GM23338 (cell line): ENCODE data around the gene RAN. TPM values are rescaled to one million over a fixed set of nuclear protein-coding genes. Genes with fewer than 3 reads are reported as not detected.
"Not testable (repeated sequence)": the region's sequence is repeated elsewhere in the genome, so short reads cannot be mapped to it uniquely, and the experiment has no call there.

Experiments used
- ATAC-seq: fragments of 200-7000 bp; cut with Tn5 transposase; 3 replicates; pipeline ENCODE4 v1.9.1; 2020
- DNase-seq: peaks from one replicate; pipeline ENCODE4 v3.0.0-alpha.2; 2015; ENCODE audit warnings: low spot score
- H2AFZ ChIP-seq: fragments of 200-600 bp; sonication (generic); 2 replicates; pipeline ENCODE4 v1.8.0; 2016; ENCODE audit warnings: antibody characterized with exemption, mild to moderate bottlenecking, moderate library complexity
- H3F3A ChIP-seq: fragments of 200-600 bp; sonication (generic); replicated peaks from 2 replicates; pipeline ENCODE4 v1.8.0; 2017; ENCODE audit warnings: antibody characterized with exemption, mixed run types, low read depth
- H3K27ac ChIP-seq: fragments of 200-600 bp; sonication (generic); 2 replicates; pipeline ENCODE4 v1.6.1; 2016; ENCODE audit warnings: low read depth
- H3K27me3 ChIP-seq: fragments of 200-600 bp; sonication (generic); 2 replicates; pipeline ENCODE4 v1.8.0; 2016; ENCODE audit warnings: mild to moderate bottlenecking, mixed run types, moderate library complexity; ENCODE audit not compliant: insufficient read depth
- H3K36me3 ChIP-seq: fragments of 200-600 bp; sonication (generic); 2 replicates; pipeline ENCODE4 v1.8.0; 2016; ENCODE audit warnings: mild to moderate bottlenecking; ENCODE audit not compliant: insufficient read depth
- H3K4me1 ChIP-seq: fragments of 200-600 bp; sonication (generic); 2 replicates; pipeline ENCODE4 v1.8.0; 2016; ENCODE audit warnings: mild to moderate bottlenecking, moderate library complexity; ENCODE audit not compliant: insufficient read depth
- H3K4me2 ChIP-seq: fragments of 200-600 bp; sonication (generic); 2 replicates; pipeline ENCODE4 v1.7.1; 2017; ENCODE audit warnings: mixed run types
- H3K4me3 ChIP-seq: fragments of 200-600 bp; sonication (generic); 2 replicates; pipeline ENCODE4 v1.6.1; 2016; ENCODE audit warnings: mixed run types
- H3K79me2 ChIP-seq: fragments of 200-600 bp; sonication (generic); replicated peaks from 2 replicates; pipeline ENCODE4 v1.8.0; 2017; ENCODE audit warnings: mild to moderate bottlenecking; ENCODE audit not compliant: insufficient read depth
- H3K9me2 ChIP-seq: fragments of 200-600 bp; sonication (generic); 2 replicates; pipeline ENCODE4 v1.8.0; 2017; ENCODE audit not compliant: insufficient read depth
- H4K20me1 ChIP-seq: fragments of 200-600 bp; sonication (generic); replicated peaks from 2 replicates; pipeline ENCODE4 v1.8.0; 2017; ENCODE audit warnings: mild to moderate bottlenecking; ENCODE audit not compliant: insufficient read depth
- H3K27ac Mint-ChIP-seq: 2 replicates; pipeline ENCODE4 v1.8.0; 2020; ENCODE audit warnings: inconsistent platforms, mild to moderate bottlenecking, moderate library complexity, mixed read lengths
- H3K27me3 Mint-ChIP-seq: 3 replicates; pipeline ENCODE4 v1.8.0; 2022; ENCODE audit warnings: low read depth, mild to moderate bottlenecking, moderate library complexity, mixed read lengths, inconsistent platforms; ENCODE audit not compliant: insufficient read depth, poor library complexity
- H3K36me3 Mint-ChIP-seq: 3 replicates; pipeline ENCODE4 v1.8.0; 2021; ENCODE audit warnings: low read depth, mild to moderate bottlenecking, inconsistent platforms, moderate library complexity, mixed read lengths
- H3K4me1 Mint-ChIP-seq: 3 replicates; pipeline ENCODE4 v1.8.0; 2020; ENCODE audit warnings: mild to moderate bottlenecking, inconsistent platforms, mixed read lengths
- H3K4me3 Mint-ChIP-seq: 3 replicates; pipeline ENCODE4 v1.8.0; 2021; ENCODE audit warnings: moderate library complexity, mild to moderate bottlenecking, inconsistent platforms, mixed read lengths
- H3K9me3 Mint-ChIP-seq: 3 replicates; pipeline ENCODE4 v1.8.0; 2020; ENCODE audit warnings: moderate library complexity, mild to moderate bottlenecking, inconsistent platforms, mixed read lengths
- CTCF ChIP-seq, 2 experiments: fragments of 200-600 bp in 1 of 2; sonication (generic) in 1 of 2; conservative IDR thresholded peaks; 2 replicates each; pipeline versions ENCODE4 v1.5.1 to v1.6.1; 2016 to 2017; ENCODE audit warnings: antibody characterized with exemption in 2 of 2, low read depth in 2 of 2, mild to moderate bottlenecking in 2 of 2, moderate library complexity in 1 of 2
- ETS1 ChIP-seq: IDR thresholded peaks from 2 replicates; pipeline ENCODE4 v1.6.1; 2016; ENCODE audit warnings: antibody characterized with exemption
- JUNB ChIP-seq: IDR thresholded peaks from one replicate; pipeline ENCODE4 v1.6.1; 2016; ENCODE audit warnings: antibody characterized with exemption; ENCODE audit not compliant: unreplicated experiment
- NANOG ChIP-seq: IDR thresholded peaks from 2 replicates; pipeline ENCODE4 v1.6.1; 2016; ENCODE audit warnings: antibody characterized with exemption, borderline replicate concordance
- POLR2AphosphoS5 ChIP-seq: IDR thresholded peaks from 2 replicates; pipeline ENCODE4 v1.6.1; 2016; ENCODE audit warnings: antibody characterized with exemption, low read depth
- REST ChIP-seq: IDR thresholded peaks from one replicate; pipeline ENCODE4 v1.6.1; 2018; ENCODE audit warnings: antibody characterized with exemption; ENCODE audit not compliant: unreplicated experiment
- STAT1 ChIP-seq: IDR thresholded peaks from one replicate; pipeline ENCODE4 v1.6.1; 2016; ENCODE audit warnings: antibody characterized with exemption; ENCODE audit not compliant: unreplicated experiment
- ZNF331 ChIP-seq: fragments of 250-450 bp; sonication (Bioruptor Pico); IDR thresholded peaks from 2 replicates; pipeline ENCODE4 v1.5.0; 2020; ENCODE audit warnings: low read depth, mild to moderate bottlenecking, moderate library complexity
- ZNF462 ChIP-seq: fragments of 250-450 bp; sonication (Bioruptor Pico); IDR thresholded peaks from 2 replicates; pipeline ENCODE4 v1.5.0; 2020; ENCODE audit warnings: mild to moderate bottlenecking, moderate library complexity
- polyA plus RNA-seq: library from polyadenylated mRNA; unstranded; fragments of >200 nt; fragmentation: Nextera tagmentation; extraction: Ambion mirVana; gene quantifications from 2 replicates; pipeline ENCODE4 v1.2.1, GENCODE V29; 2016
- total RNA-seq: library from RNA; depleted of rRNA; stranded (reverse); fragments of >200 nt; shearing (Covaris generic); gene quantifications from 2 replicates; pipeline ENCODE4 v1.2.3, GENCODE V29; 2014

Gene RAN
- total and polyA plus RNA-seq, 2 experiments from 2014 or later = 976 to 2,289 TPM

- no peak for DNase-seq
- H3K4me3 ChIP-seq = no peak overlapping the region
- no peaks in the 10 kb centered on the region for H3K4me1 ChIP-seq
- TF ChIP-seq CTCF (conservative IDR thresholded peaks at IDR 0.05; ENCODE audit: low read depth in 2 of 2) (no peak), STAT1 (no peak), NANOG (no peak), REST (no peak), ETS1 (no peak), POLR2AphosphoS5 (no peak), ZNF462 (CRISPR knock-in tag) (no peak), JUNB (no peak), ZNF331 (CRISPR knock-in tag) (no peak)
- H3K27ac Mint-ChIP-seq = no peak overlapping the region
- H3K4me1 Mint-ChIP-seq = 0 out of 3 replicates have a peak, but pooled peaks cover 2% of the 10 kb centered on the region
- H3K36me3 Mint-ChIP-seq = peaks cover 18% of the 10 kb centered on the region
- no peaks in the 10 kb centered on the region for H3K9me2 ChIP-seq
- no peak overlapping the region for H3K4me2 ChIP-seq
- no peaks in the 10 kb centered on the region for H3K27me3 ChIP-seq
- no peaks in the 10 kb centered on the region; the same call in 1 of the 2 replicates for H3K36me3 ChIP-seq
- H2AFZ ChIP-seq = no peak overlapping the region
- H3K27me3 Mint-ChIP-seq = peaks cover 9% of the 10 kb centered on the region
- peaks cover 27% of the 10 kb centered on the region for H3K9me3 Mint-ChIP-seq
- no peaks in the 10 kb centered on the region for H3K79me2 ChIP-seq
- H3K27ac ChIP-seq = no peak overlapping the region
- no peaks in the 10 kb centered on the region for H4K20me1 ChIP-seq
- no peaks in the 10 kb centered on the region for H3F3A ChIP-seq
- peak; percentile 57; the same call in 2 of the 3 replicates for ATAC-seq
- H3K4me3 Mint-ChIP-seq = no peak overlapping the region; the same call in 2 of the 3 replicates
These were observed 9.7 kb upstream of the RAN start for GRCh38 chr12:130862161-130862560.

- H3K36me3 ChIP-seq, H3K27ac Mint-ChIP-seq, H3K4me3 ChIP-seq, H4K20me1 ChIP-seq, H3F3A ChIP-seq, DNase-seq, H3K27ac ChIP-seq, H3K79me2 ChIP-seq, H3K4me1 ChIP-seq, H3K9me2 ChIP-seq, H3K27me3 ChIP-seq, H3K4me2 ChIP-seq, ATAC-seq, H2AFZ ChIP-seq, H3K4me1 Mint-ChIP-seq, H3K27me3 Mint-ChIP-seq, H3K4me3 Mint-ChIP-seq: not testable (repeated sequence)
- H3K36me3 Mint-ChIP-seq = peaks cover 15% of the 10 kb centered on the region
- H3K9me3 Mint-ChIP-seq = peaks cover 20% of the 10 kb centered on the region
These were observed 9.1 kb upstream of the RAN start for GRCh38 chr12:130862771-130863170.
